Neuronal stem cell (in vitro differentiated cells): ENCODE results near the gene RUNX1.

Experiments used
- DNase-seq: peaks from one replicate; pipeline ENCODE4 v3.0.0-alpha.2; 2013; ENCODE audit warnings: low spot score
- H2AFZ ChIP-seq: one replicate; pipeline ENCODE4 v1.6.1; 2013; ENCODE audit warnings: mild to moderate bottlenecking, low read length, inconsistent platforms
- H2AK5ac ChIP-seq: 2 replicates; pipeline ENCODE4 v1.6.1; 2013; ENCODE audit warnings: low read depth, mild to moderate bottlenecking, inconsistent platforms, low read length, moderate library complexity, mixed read lengths
- H2BK120ac ChIP-seq: 2 replicates; pipeline ENCODE4 v1.6.1; 2013; ENCODE audit warnings: low read depth, mild to moderate bottlenecking, inconsistent platforms, low read length, moderate library complexity, mixed read lengths
- H2BK12ac ChIP-seq: one replicate; pipeline ENCODE4 v1.6.1; 2013; ENCODE audit warnings: low read length, inconsistent platforms
- H2BK15ac ChIP-seq: 2 replicates; pipeline ENCODE4 v1.6.1; 2013; ENCODE audit warnings: mild to moderate bottlenecking, low read length, inconsistent platforms, mixed read lengths
- H2BK5ac ChIP-seq: one replicate; pipeline ENCODE4 v1.6.1; 2013; ENCODE audit warnings: inconsistent platforms, mild to moderate bottlenecking, low read length, moderate library complexity
- H3K14ac ChIP-seq: one replicate; pipeline ENCODE4 v1.6.1; 2013; ENCODE audit warnings: low read length, inconsistent platforms
- H3K18ac ChIP-seq: 2 replicates; pipeline ENCODE4 v1.6.1; 2013; ENCODE audit warnings: low read length, inconsistent platforms
- H3K23ac ChIP-seq: 2 replicates; pipeline ENCODE4 v1.6.1; 2013; ENCODE audit warnings: low read depth, mild to moderate bottlenecking, mixed read lengths, low read length, inconsistent platforms; ENCODE audit not compliant: poor library complexity
- H3K27ac ChIP-seq: replicated peaks from 3 replicates; pipeline ENCODE4 v1.5.1; 2013; ENCODE audit warnings: low read length, inconsistent platforms
- H3K27me3 ChIP-seq, 3 experiments: 2 replicates each; pipeline ENCODE4 v1.6.1; 2013; ENCODE audit warnings: low read length in 3 of 3, mild to moderate bottlenecking in 2 of 3, inconsistent platforms in 1 of 3, low read depth in 1 of 3, mixed read lengths in 1 of 3, moderate library complexity in 1 of 3; ENCODE audit not compliant: control insufficient read depth in 3 of 3, insufficient read depth in 3 of 3
- H3K36me3 ChIP-seq, 2 donors: replicated peaks in 1 of 2; 2 replicates each; pipeline ENCODE4 v1.6.1; 2013; ENCODE audit warnings: low read length in 2 of 2; ENCODE audit not compliant: control insufficient read depth in 2 of 2, insufficient read depth in 2 of 2
- H3K4ac ChIP-seq: 2 replicates; pipeline ENCODE4 v1.6.1; 2013; ENCODE audit warnings: inconsistent platforms, mild to moderate bottlenecking, low read length, moderate library complexity
- H3K4me1 ChIP-seq, 2 donors: 1 replicate in 1 of 2; 2 replicates in 1 of 2; pipeline ENCODE4 v1.6.1; 2013; ENCODE audit warnings: low read length in 2 of 2, low read depth in 1 of 2; ENCODE audit not compliant: control insufficient read depth in 2 of 2, insufficient read depth in 1 of 2
- H3K4me2 ChIP-seq: one replicate; pipeline ENCODE4 v1.6.1; 2013; ENCODE audit warnings: mild to moderate bottlenecking, low read length, inconsistent platforms; ENCODE audit not compliant: insufficient read depth, poor library complexity, severe bottlenecking
- H3K4me3 ChIP-seq, 2 donors: 2 replicates each; pipeline ENCODE4 v1.5.1; 2013; ENCODE audit warnings: low read length in 2 of 2, mild to moderate bottlenecking in 2 of 2, inconsistent platforms in 1 of 2, moderate library complexity in 1 of 2
- H3K79me1 ChIP-seq: one replicate; pipeline ENCODE4 v1.6.1; 2013; ENCODE audit warnings: low read depth, mild to moderate bottlenecking, inconsistent platforms, low read length, moderate library complexity
- H3K9ac ChIP-seq: one replicate; pipeline ENCODE4 v1.6.1; 2013; ENCODE audit warnings: mild to moderate bottlenecking, low read depth, low read length, inconsistent platforms; ENCODE audit not compliant: poor library complexity
- H3K9me3 ChIP-seq, 2 donors: replicated peaks in 1 of 2; 2 replicates each; pipeline versions ENCODE3 to v1.6.1; 2013; ENCODE audit warnings: low read length in 2 of 2, mild to moderate bottlenecking in 2 of 2, inconsistent platforms in 1 of 2, low read depth in 1 of 2, mixed read lengths in 1 of 2, moderate library complexity in 1 of 2; ENCODE audit not compliant: control insufficient read depth in 2 of 2, insufficient read depth in 1 of 2
- H4K8ac ChIP-seq: one replicate; pipeline ENCODE4 v1.6.1; 2013; ENCODE audit warnings: low read depth, mild to moderate bottlenecking, inconsistent platforms, low read length, moderate library complexity
- H4K91ac ChIP-seq: one replicate; pipeline ENCODE4 v1.6.1; 2013; ENCODE audit warnings: low read length, low read depth, mild to moderate bottlenecking, inconsistent platforms; ENCODE audit not compliant: poor library complexity
- WGBS, 2 donors: extraction: QIAGEN DNeasy Blood & Tissue Kit; methylation state at CpG; one replicate each; pipeline ENCODE4 v1.1.7; 2013; ENCODE audit warnings: missing lambda C conversion rate in 2 of 2, mixed read lengths in 1 of 2; ENCODE audit not compliant: insufficient read length in 2 of 2, insufficient replicate concordance in 1 of 2; ENCODE audit errors: extremely low coverage in 2 of 2; 5-methylcytosine and 5-hydroxymethylcytosine counted together

Gene RUNX1

GRCh38 chr21:35043549-35043948 lies 5.6 kb downstream of the RUNX1 start:
- Histone ChIP-seq H3K14ac (no peak overlapping the region), H3K9me3 (no peaks in the 10 kb centered on the region), H2AK5ac (no peak overlapping the region), H2BK5ac (no peak overlapping the region), H3K18ac (no peak overlapping the region), H2BK15ac (no peak overlapping the region), H3K36me3 (no peaks in the 10 kb centered on the region), H4K8ac (no peak overlapping the region), H2BK120ac (no peak overlapping the region), H4K91ac (no peak overlapping the region), H3K4ac (no peak overlapping the region), H2AFZ (no peak overlapping the region), H3K4me3 (no peak overlapping the region), H3K23ac (no peak overlapping the region), H2BK12ac (no peak overlapping the region), H3K27me3 (no peaks in the 10 kb centered on the region), H3K79me1 (no peaks in the 10 kb centered on the region), H3K4me2 (no peak overlapping the region), H3K27ac (no peak overlapping the region), H3K9ac (no peak overlapping the region), H3K4me1 (peaks cover 0 to 14% of the 10 kb centered on the region in 2 donors)
- DNase-seq, result no peak

DNA sequence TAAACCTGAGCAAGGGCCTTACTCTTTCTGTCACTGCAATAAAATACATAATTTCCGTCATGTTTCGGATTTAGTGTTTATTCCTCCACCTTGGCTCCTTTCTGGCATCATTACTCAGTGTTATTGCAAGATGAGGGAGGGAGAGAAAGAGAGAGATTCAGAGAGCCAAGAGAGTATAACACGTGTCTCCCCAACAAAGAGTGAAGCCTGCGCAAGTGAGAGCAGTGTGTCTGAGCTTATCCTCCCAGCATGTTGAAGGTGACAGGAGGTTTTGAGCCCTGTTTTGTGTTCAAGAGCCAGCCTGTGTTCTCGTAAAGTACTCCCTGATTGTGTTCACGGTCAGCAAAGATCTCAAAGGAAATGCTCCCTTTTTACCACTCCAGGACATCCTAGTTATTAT lies 6.3 kb downstream of the RUNX1 start:
- no peak overlapping the region for H2AFZ ChIP-seq
- no peak overlapping the region for H3K23ac ChIP-seq
- H4K91ac ChIP-seq, result no peak overlapping the region
- no peaks in the 10 kb centered on the region for H3K9me3 ChIP-seq
- H3K18ac ChIP-seq, result no peak overlapping the region
- no peaks in the 10 kb centered on the region for H3K79me1 ChIP-seq
- H2BK5ac ChIP-seq, result no peak overlapping the region
- H3K4me2 ChIP-seq, result no peak overlapping the region
- H4K8ac ChIP-seq, result no peak overlapping the region
- H3K36me3 ChIP-seq, result no peaks in the 10 kb centered on the region
- no peak overlapping the region for H2BK12ac ChIP-seq
- H2BK120ac ChIP-seq, result no peak overlapping the region
- DNase-seq, result no peak
- no peaks in the 10 kb centered on the region for H3K27me3 ChIP-seq
- H3K4ac ChIP-seq, result no peak overlapping the region
- H3K14ac ChIP-seq, result no peak overlapping the region
- H3K4me3 ChIP-seq, result no peak overlapping the region
- no peak overlapping the region for H2AK5ac ChIP-seq
- no CpG with 5 or more reads among the region's 6 CpGs for WGBS, 2 donors
- H2BK15ac ChIP-seq, result no peak overlapping the region
- no peak overlapping the region for H3K9ac ChIP-seq
- no peak overlapping the region for H3K27ac ChIP-seq
- peaks cover 0 to 11% of the 10 kb centered on the region in 2 donors for H3K4me1 ChIP-seq

DNA sequence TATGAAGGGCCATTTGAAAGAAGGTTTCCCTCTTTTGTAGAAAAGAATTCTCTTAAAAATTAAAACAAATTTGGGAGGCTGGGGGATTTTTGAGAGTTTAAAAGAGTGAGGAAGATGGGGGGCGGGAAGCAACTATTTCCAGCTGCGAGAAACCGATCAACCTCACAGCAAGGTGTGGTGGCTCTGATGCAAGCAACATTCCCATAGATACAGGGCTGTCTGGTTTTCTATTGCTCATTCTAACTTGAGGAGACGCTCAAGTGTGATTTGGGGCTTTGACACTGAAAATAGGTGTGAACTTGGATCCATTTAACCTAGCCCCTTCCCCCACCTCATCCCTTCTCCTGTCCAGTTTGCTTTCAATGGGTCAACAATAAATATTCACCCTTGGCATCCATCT lies 7.2 kb downstream of the RUNX1 start:
- WGBS, 2 donors, result no CpG with 5 or more reads among the region's 4 CpGs
- no peak overlapping the region for H4K8ac ChIP-seq
- H3K4ac ChIP-seq, result no peak overlapping the region
- DNase-seq, result no peak
- H3K9me3 ChIP-seq, result no peaks in the 10 kb centered on the region
- H3K4me1 ChIP-seq, result peaks cover 0 to 9% of the 10 kb centered on the region in 2 donors
- no peak overlapping the region for H3K9ac ChIP-seq
- H2BK15ac ChIP-seq, result no peak overlapping the region
- H3K27me3 ChIP-seq, result no peaks in the 10 kb centered on the region
- no peaks in the 10 kb centered on the region for H3K79me1 ChIP-seq
- no peak overlapping the region for H2BK5ac ChIP-seq
- H3K27ac ChIP-seq, result no peak overlapping the region
- no peak overlapping the region for H2AK5ac ChIP-seq
- no peak overlapping the region for H3K18ac ChIP-seq
- H2BK12ac ChIP-seq, result no peak overlapping the region
- H2BK120ac ChIP-seq, result no peak overlapping the region
- no peak overlapping the region for H3K23ac ChIP-seq
- H2AFZ ChIP-seq, result no peak overlapping the region
- H3K36me3 ChIP-seq, result no peaks in the 10 kb centered on the region
- no peak overlapping the region for H3K14ac ChIP-seq
- H3K4me2 ChIP-seq, result no peak overlapping the region
- no peak overlapping the region for H4K91ac ChIP-seq
- no peak overlapping the region for H3K4me3 ChIP-seq

DNA sequence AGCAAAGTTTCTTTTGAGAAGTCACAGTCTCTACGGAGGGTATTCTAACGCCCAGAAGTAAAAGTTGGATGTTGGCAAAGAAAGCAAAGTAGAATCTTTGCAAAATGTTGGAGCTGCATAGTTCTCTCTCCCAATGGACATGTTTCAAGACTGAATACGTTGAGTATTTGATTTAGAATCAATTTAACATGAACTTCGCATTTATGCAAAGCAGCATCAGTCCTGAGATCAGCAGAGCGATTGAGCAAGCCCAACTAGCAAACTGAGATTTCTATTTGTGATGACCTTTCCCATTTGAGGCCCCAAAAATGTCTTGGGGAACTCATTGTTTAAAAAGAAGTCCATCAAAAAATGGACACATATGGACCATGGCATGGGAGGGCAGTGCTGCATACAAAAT lies 8.0 kb downstream of the RUNX1 start:
- Histone ChIP-seq H3K14ac (no peak overlapping the region), H4K8ac (no peak overlapping the region), H2BK15ac (no peak overlapping the region), H3K4ac (no peak overlapping the region), H2BK5ac (no peak overlapping the region), H3K23ac (no peak overlapping the region), H3K4me2 (no peak overlapping the region), H3K27ac (no peak overlapping the region), H3K9me3 (no peaks in the 10 kb centered on the region), H2AFZ (no peak overlapping the region), H2BK12ac (no peak overlapping the region), H3K4me1 (peaks cover 0 to 11% of the 10 kb centered on the region in 2 donors), H3K79me1 (no peaks in the 10 kb centered on the region), H3K27me3 (no peaks in the 10 kb centered on the region), H2AK5ac (no peak overlapping the region), H3K9ac (no peak overlapping the region), H3K18ac (no peak overlapping the region), H2BK120ac (no peak overlapping the region), H3K36me3 (no peaks in the 10 kb centered on the region), H4K91ac (no peak overlapping the region), H3K4me3 (no peak overlapping the region)
- no CpG with 5 or more reads among the region's 5 CpGs for WGBS, 2 donors
- DNase-seq, result no peak
